ENCODE results near the gene LTB.

GRCh38 chr6:31588871-31589650 lies 6.8 kb upstream of the LTB start:
- TF ChIP-seq ZNF654 (tag by site-specific recombination; IDR thresholded peaks at IDR 0.05; ENCODE audit: low read depth) (no peak), ZNF394 (tag by site-specific recombination; IDR thresholded peaks at IDR 0.05; ENCODE audit: borderline replicate concordance) (no peak), CTCF (tag by site-specific recombination; IDR thresholded peaks at IDR 0.05) (no peak), ZNF274 (IDR thresholded peaks at IDR 0.05; ENCODE audit: low read length) (no peak), ZNF274 (tag by site-specific recombination; IDR thresholded peaks at IDR 0.05; ENCODE audit: borderline replicate concordance) (no peak), ZEB2 (tag by site-specific recombination; IDR thresholded peaks at IDR 0.05) (no peak), ZNF776 (tag by site-specific recombination; IDR thresholded peaks at IDR 0.05; ENCODE audit: borderline replicate concordance) (no peak), HOXA7 (CRISPR knock-in tag; IDR thresholded peaks at IDR 0.05; ENCODE audit: borderline replicate concordance) (no peak), ZNF23 (tag by site-specific recombination; IDR thresholded peaks at IDR 0.05; ENCODE audit: borderline replicate concordance) (no peak), ZFP3 (tag by site-specific recombination; IDR thresholded peaks at IDR 0.05; ENCODE audit: low read depth) (no peak)
- TF ChIP-seq, protein P1, sequence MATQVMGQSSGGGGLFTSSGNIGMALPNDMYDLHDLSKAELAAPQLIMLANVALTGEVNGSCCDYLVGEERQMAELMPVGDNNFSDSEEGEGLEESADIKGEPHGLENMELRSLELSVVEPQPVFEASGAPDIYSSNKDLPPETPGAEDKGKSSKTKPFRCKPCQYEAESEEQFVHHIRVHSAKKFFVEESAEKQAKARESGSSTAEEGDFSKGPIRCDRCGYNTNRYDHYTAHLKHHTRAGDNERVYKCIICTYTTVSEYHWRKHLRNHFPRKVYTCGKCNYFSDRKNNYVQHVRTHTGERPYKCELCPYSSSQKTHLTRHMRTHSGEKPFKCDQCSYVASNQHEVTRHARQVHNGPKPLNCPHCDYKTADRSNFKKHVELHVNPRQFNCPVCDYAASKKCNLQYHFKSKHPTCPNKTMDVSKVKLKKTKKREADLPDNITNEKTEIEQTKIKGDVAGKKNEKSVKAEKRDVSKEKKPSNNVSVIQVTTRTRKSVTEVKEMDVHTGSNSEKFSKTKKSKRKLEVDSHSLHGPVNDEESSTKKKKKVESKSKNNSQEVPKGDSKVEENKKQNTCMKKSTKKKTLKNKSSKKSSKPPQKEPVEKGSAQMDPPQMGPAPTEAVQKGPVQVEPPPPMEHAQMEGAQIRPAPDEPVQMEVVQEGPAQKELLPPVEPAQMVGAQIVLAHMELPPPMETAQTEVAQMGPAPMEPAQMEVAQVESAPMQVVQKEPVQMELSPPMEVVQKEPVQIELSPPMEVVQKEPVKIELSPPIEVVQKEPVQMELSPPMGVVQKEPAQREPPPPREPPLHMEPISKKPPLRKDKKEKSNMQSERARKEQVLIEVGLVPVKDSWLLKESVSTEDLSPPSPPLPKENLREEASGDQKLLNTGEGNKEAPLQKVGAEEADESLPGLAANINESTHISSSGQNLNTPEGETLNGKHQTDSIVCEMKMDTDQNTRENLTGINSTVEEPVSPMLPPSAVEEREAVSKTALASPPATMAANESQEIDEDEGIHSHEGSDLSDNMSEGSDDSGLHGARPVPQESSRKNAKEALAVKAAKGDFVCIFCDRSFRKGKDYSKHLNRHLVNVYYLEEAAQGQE (tag by site-specific recombination; IDR thresholded peaks at IDR 0.05), result no peak
- TF ChIP-seq, protein P2, sequence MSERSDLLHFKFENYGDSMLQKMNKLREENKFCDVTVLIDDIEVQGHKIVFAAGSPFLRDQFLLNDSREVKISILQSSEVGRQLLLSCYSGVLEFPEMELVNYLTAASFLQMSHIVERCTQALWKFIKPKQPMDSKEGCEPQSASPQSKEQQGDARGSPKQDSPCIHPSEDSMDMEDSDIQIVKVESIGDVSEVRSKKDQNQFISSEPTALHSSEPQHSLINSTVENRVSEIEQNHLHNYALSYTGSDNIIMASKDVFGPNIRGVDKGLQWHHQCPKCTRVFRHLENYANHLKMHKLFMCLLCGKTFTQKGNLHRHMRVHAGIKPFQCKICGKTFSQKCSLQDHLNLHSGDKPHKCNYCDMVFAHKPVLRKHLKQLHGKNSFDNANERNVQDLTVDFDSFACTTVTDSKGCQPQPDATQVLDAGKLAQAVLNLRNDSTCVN (tag by site-specific recombination; optimal IDR thresholded peaks at IDR 0.05), result no peak

Measured in HEK293 (cell line).